Loucy (cell line): Measurements from ENCODE around the gene BTBD9.

ENCODE experiments used
- CTCF ChIP-seq: fragments of 200-600 bp; sonication (generic); conservative IDR thresholded peaks from 2 replicates; pipeline ENCODE4 v1.5.1; 2014; ENCODE audit warnings: mild to moderate bottlenecking, antibody characterized with exemption, low read length
- EZH2phosphoT487 ChIP-seq: fragments of 200-600 bp; IDR thresholded peaks from 2 replicates; pipeline ENCODE4 v1.6.1; 2018; ENCODE audit warnings: antibody characterized with exemption, mild to moderate bottlenecking, moderate library complexity, borderline replicate concordance

- TF ChIP-seq CTCF = no peak
- TF ChIP-seq EZH2phosphoT487 = no peak
Observed at GRCh38 chr6:38445336-38445735, 194.4 kb downstream of the BTBD9 start.
